NCI-H510A treated with DMSO at 0.1 percent for 48 hours (cell line): Measurements from ENCODE around the gene PTDSS2.
A peak's percentile ranks its signal among the peaks of the same experiment; 100 is the strongest.
"Not testable (repeated sequence)": the region's sequence is repeated elsewhere in the genome, so short reads cannot be mapped to it uniquely, and the experiment has no call there.

ENCODE experiments used
- DNase-seq: peaks from one replicate; lab custom pipeline; 2025; lab: John Stamatoyannopoulos, UW

Gene PTDSS2

GRCh38 chr11:449889-450808, at the start of gene PTDSS2:
Gene PTDSS2 (plus strand): TSS chr11:450279. CDS start chr11:450456, 177 bp downstream.
- peak; percentile 74 for DNase-seq

GRCh38 chr11:401196-401595, 48.9 kb upstream of the PTDSS2 start:
- DNase-seq = not testable (repeated sequence)

DNA sequence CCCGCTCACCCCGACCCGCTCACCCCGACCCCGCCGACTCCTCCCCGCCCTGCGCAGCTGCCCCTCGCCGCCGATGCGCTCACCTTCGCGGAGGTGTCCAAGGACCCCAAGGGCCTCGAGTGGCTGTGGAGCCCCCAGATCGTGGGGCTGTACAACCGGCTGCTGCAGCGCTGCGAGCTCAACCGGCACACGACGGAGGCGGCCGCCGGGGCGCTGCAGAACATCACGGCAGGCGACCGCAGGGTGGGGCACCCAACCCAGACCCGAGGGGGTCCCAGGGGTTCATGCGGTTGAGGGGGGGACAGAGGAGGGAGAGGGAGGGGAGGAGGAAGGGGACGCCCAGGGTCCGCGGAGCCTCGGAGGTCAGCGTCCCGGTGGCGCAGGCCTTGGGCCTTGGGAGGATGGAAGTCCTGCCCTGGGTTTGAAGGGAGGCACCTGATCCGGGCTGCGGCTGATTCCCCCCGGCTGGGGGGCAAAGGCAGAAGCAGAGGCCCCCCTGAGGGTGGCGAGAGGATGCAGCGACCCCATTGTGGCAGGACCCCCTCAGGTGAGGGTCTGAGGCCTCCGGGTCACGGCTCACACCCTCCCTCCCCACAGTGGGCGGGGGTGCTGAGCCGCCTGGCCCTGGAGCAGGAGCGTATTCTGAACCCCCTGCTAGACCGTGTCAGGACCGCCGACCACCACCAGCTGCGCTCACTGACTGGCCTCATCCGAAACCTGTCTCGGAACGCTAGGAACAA, 46.9 kb upstream of the PTDSS2 start:
- no peak for DNase-seq

DNA sequence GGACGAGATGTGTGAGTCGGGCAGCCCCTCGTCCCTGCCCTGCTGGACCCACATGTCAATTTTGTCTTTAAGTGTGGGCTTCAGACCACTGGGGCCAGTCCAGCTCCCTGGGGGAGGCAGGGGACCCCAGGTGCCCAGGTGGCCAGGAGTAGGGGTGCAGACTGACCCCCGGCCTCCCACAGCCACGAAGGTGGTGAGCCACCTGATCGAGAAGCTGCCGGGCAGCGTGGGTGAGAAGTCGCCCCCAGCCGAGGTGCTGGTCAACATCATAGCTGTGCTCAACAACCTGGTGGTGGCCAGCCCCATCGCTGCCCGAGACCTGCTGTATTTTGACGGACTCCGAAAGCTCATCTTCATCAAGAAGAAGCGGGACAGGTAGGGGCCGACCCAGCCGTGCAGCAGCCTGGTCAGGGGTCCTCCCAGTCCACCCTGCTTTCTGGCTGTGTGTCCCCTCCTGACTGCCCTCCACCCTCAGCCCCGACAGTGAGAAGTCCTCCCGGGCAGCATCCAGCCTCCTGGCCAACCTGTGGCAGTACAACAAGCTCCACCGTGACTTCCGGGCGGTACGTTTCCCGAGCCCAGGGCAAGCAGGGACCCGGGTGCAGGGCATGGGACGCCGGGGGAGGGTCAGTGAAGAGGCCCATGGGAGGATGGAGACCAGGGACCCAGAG, 46.2 kb upstream of the PTDSS2 start:
- DNase-seq = no peak

GRCh38 chr11:404551-405264, 45.4 kb upstream of the PTDSS2 start:
- no peak for DNase-seq

DNA sequence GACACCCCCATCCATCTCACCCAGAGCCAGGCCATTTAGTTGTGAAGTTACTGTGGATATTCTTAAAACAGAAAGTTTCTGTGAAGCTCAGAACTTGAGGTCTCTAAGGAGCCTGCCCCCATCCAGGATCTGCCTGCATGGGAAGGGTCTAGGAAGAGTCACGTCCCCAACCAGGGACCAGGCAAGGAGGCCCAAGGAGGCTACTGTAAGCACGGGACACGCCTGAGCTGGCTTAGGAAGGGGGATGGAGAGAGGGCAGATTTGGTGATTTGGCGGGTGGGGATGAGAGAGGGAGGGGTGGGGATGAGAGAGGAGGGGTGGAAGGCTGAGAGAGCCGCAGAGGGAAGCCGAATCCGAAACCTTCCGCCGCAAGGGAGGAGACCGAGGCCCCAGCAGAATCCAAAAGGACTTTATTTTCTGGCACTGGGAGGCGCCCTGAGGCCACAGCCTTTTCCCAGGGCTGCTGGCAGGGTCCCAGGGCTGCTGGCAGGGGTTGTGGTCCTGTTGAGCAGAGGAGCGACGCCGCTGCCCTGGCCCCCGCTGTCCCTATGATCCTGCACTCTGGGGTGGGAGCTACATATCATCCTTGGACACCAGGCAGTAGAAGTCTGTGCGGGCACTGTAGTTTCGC, 44.6 kb upstream of the PTDSS2 start:
- DNase-seq = no peak

- no peak for DNase-seq
Measured at GRCh38 chr11:405954-406795, 43.9 kb upstream of the PTDSS2 start.

- no peak for DNase-seq
Measured at GRCh38 chr11:406796-407650, 43.1 kb upstream of the PTDSS2 start.

GRCh38 chr11:407651-408123, 42.4 kb upstream of the PTDSS2 start:
- DNase-seq = no peak

DNA sequence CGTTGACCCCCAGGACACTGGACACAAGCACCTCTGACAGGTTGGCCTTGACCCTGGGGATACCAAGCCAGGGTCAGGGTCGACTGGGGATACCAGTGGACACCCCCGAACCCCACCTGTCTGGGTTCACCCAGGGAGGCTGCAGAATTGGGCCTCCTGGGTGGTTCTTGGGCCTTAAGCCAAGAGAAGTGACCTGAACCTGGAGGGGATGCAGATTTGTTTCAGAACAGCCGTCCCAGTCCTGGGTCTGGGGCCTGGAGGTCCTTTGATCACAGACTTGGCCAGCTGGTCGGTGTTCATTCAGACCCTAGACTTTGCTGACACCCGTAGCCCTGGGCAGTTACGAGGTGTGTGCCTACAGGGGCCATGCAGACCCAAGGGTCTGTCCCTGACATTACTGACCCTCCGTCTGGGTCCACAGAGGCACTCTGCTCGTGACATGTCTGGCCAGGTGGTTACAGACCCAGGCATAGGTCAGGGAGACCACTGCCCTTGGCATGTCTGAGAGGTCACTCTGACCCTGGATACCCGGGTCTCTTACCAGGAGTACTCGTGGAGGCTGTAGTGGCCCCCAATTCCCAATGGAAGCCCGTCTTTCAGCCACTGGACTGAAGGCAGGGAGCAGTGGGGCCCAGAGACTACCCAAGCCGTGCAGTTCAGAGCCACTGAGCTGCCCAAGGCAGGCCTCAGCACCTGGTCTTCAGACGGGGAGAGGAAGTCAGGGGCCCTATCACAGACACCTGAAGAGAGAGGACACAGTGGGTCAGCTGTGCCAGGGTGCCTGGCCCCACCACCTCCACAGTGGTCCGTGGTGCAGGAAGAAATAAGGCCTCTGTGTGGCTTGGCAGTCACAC, 41.7 kb upstream of the PTDSS2 start:
- no peak for DNase-seq

DNA sequence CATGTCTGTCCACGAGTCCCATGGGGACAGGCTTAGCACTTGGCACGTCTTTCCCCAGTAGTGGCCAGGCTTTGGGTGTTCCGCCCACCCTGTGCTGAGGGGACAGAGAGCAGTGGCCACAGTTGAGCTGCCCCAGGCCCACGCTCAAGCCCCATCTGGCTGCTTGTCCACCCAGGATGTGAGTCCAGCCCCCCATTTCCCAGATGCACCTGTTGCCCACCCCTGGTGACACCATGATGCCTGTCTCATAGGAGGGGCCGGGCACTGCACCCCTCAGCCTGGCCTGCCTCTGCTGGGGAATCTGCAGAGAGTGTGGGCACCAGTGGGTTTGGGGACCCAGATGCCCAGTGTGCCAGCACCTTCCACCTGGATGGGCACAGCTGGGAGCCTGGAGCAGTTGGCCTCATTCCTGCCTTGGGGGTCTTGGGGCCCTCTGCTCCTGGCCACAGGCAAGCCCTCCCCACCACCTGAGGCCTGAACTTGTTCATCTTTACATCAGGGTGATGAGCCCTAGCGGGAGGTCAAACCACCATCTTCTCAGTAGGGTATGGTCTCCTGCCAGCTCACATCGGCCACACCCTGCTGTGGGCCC, 41.0 kb upstream of the PTDSS2 start:
- no peak for DNase-seq

GRCh38 chr11:409600-410483, 40.2 kb upstream of the PTDSS2 start:
- no peak for DNase-seq

GRCh38 chr11:410711-411110, 39.4 kb upstream of the PTDSS2 start:
- not testable (repeated sequence) for DNase-seq

DNA sequence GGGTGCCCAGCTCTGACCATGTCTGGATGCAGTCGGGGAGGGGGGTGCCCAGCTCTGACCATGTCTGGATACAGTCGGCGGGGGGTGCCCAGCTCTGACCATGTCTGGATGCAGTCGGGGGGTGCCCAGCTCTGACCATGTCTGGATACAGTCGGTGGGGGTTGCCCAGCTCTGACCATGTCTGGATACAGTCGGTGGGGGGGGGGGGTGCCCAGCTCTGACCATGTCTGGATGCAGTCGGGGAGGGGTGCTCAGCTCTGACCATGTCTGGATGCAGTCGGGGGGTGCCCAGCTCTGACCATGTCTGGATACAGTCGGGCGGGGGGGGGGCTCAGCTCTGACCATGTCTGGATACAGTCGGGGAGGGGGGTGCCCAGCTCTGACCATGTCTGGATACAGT, 38.6 kb upstream of the PTDSS2 start:
- DNase-seq = not testable (repeated sequence)

DNA sequence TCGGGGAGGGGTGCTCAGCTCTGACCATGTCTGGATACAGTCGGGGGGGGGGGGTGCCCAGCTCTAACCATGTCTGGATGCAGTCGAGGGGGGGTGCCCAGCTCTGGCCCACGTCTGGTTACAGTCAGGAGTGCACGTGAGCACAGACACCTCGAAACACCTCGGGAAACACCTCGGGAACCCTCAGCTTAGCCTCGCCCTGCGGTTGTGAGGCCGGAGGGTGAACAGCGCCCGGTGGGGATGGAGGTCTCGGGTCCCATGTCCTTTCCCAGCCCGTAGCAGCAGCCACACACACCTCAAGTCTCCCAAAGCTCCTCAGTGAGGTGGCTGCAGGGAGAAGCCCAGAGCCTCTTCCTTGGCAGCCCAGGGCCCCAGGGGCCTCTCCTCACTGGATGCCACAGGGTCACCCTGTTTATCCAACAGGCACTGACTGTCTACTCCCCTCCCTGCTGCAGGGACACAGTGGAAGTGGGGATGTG, 37.4 kb upstream of the PTDSS2 start:
- no peak for DNase-seq

- no peak for DNase-seq
Measured at GRCh38 chr11:413120-414081, 36.7 kb upstream of the PTDSS2 start.
